Stimulated activated CD4-positive, alpha-beta T cell treated with anti-CD3 and anti-CD28 coated beads, Interleukin-15, amount 100 ng/mL, for 48 hours (primary cell): ENCODE measurements around the gene P2RY13.

Experiments
- DNase-seq, 2 donors: peaks; one replicate each; pipeline ENCODE4 v3.0.0-alpha.2; 2020; ENCODE audit warnings: low read depth in 2 of 2

P2RY13 gene

DNA sequence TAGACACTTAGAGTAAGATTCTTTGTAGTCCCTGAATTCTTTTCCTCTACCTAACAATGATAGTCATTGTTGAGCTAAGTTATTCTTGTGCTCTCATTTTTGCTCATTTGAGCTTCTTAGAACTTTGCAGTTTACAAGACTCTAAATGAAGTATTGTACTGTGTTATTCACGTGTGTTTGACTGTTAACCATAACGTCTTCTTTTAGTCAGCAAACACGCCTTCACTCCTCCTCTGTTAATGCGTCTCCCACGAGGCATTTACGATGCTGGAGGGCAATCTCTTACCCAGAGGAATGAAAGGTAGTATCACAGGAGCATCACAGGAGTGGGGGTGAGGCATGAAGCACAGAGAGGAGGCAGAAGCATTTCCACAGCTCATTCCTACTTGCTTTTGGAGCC, 36.2 kb downstream of the P2RY13 start:
- no peak for DNase-seq

GRCh38 chr3:151290673-151291072, 38.7 kb downstream of the P2RY13 start:
- no peak for DNase-seq

DNA sequence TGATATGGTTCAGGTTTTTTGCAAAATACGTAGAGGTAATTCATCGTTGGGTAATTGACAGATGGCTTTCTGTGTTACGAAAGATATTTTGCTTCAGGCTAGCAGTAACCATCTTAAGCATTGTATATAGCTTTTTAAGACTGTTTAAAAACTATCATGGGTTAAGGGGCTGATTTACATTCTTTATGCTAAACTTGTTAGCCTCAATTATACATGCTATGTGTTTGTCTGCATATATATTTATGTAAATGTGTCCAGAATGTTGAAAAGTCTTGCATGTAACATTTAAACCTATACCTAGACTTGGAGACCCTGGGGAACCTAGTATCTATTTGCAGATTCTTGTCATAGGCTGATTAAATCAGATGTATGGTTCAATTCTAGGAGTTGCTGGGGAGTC, 39.9 kb downstream of the P2RY13 start:
- no peak for DNase-seq

- no peak for DNase-seq
These were observed 43.4 kb downstream of the P2RY13 start for GRCh38 chr3:151285940-151286339.

DNA sequence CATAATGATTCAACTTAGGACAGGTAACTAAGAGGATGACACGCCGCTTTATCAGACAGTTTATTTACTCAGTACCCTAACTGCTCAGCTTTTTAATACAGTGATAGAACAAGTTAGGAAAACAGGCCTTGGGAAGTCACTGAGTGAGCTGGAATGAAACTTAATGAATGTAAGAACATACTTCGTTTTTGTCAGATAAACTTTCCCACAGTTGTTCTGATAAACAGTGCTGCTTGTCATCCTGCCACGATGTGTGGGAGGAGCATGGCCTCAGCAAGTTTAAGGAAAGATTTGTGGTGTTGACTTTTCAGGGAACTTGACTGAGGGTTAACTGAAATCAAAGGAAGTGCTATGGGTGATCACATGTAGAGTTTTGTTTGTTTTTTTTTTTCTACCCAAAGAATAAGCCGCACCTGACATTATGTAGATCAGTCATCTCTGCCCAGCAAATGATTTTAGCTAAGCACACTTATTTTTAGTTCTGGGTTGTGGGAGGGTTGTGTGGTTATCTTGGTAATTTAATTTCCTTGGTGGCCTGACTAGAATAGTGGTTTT, 45.4 kb downstream of the P2RY13 start:
- DNase-seq, result no peak

DNA sequence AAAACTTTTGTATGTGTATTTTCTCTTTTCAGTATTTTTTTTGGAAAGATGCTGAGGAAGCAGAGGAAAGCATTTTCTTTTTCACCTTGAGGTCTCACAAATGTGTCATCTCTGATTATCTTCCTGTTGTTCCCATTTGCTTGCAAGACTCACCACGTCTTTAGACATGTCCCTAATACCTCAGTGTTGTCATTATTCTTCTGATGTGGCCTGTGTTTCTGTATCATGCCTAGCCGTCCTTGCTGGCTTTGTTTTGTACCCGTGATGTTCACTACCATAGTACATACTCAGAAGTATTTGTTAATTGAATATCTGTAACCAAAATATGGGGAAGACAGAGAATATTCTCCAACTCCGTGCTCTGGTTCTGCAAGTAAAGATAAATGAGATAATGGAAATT, 46.0 kb downstream of the P2RY13 start:
- no peak for DNase-seq

GRCh38 chr3:151282921-151283320, 46.4 kb downstream of the P2RY13 start:
- no peak for DNase-seq

DNA sequence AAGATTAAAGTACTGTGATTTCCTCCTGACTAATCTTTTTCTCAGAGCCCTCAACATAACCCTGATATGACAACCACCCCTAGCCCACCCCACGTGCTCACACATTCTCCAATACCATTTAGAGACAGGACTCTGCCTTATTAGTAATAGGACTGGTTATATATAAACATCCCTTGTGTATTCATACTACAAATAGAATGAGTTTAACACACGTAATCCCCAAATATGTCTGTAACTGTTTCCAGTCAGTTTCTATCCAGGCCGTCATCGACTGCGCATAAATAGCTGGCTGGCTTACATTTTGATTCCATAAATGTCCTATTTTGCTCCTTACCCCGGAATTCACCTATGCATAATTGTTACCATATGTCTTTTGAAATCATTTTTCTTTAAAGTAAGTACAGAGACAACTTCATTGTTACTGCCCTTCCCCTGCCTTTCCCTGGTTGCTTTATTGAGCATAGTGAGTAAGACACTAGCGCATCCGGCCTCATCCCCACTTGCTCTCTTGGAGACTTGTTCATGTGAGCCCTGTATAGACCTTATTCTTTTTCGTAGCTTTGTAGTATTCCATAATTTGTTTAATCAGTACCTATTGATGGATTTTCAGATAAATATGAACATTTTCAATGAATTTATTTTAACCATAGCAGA, 47.6 kb downstream of the P2RY13 start:
- no peak for DNase-seq

DNA sequence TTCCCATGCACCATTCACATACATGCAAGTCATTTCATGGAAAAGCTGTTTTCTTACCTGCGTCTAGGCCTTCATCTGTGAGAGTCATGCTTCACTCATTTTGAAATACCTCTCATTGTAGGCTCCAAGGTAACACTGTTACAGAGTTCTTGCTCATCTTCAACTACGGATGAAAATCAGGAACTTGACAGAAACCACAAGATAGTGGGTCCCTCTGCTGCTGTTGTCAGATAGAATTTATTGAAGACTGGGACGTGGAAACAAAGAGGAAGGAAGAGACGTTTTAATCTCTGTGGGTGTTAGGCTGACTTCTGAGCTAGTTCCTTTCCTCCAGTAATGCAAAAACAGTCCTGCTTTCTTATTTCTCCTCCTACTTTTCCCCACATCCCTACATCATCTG, 51.1 kb downstream of the P2RY13 start, which contains the start of gene P2RY14:
Gene P2RY14 (minus strand): TSS at position 313 of the 400 bp plus-strand sequence. CDS start 64,226 bp downstream, outside the sequence.
- DNase-seq, result no peak

- DNase-seq, result no peak
These were observed 52.7 kb downstream of the P2RY13 start for GRCh38 chr3:151276687-151277042.
